Activated T-cell treated with anti-CD3 and anti-CD28 coated beads for 4 hours (primary cell): ENCODE measurements around the gene PODNL1.

Experiments used
- DNase-seq: peaks from one replicate; pipeline ENCODE4 v3.0.0-alpha.2; 2020

PODNL1 gene

DNA sequence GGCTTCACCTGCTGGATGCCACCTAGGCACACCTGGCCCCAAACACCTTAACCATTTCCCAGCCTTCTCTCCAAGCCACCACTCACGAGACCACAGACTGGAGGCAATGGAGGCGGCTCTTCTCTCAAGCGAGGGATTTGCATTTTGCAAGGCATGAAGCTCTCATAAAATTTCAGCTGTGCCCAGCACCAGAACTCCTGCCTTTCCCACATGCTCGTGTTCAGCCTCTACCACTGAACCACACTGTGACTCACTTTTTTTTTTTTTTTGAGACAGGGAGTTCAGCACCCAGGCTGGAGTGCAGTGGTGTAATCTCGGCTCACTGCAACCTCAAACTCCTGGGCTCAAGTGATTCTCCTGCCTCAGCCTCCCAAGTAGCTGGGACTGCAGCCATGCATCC, 50.7 kb downstream of the PODNL1 start:
- no peak for DNase-seq

DNA sequence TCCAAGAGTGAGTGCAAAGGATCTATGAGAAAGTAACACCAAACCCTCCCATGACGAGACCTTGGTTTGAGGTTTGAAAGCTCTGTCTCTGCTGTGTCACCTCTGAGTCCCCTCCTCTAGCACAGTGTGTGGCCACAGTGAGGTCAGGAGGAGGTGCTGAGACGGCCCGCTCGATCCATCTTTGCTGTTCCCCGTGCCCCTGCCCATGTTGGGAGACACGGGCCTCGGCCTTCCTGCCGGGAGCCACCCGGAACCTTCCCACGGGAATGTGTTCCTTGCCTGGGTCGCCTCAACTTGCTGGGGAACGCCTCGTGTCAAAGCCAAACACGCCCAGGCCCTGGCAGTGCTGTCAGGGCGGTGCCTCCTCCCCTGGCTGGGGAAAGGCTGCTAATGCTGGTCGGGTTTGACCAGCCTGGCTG, 51.2 kb downstream of the PODNL1 start:
- DNase-seq = no peak

DNA sequence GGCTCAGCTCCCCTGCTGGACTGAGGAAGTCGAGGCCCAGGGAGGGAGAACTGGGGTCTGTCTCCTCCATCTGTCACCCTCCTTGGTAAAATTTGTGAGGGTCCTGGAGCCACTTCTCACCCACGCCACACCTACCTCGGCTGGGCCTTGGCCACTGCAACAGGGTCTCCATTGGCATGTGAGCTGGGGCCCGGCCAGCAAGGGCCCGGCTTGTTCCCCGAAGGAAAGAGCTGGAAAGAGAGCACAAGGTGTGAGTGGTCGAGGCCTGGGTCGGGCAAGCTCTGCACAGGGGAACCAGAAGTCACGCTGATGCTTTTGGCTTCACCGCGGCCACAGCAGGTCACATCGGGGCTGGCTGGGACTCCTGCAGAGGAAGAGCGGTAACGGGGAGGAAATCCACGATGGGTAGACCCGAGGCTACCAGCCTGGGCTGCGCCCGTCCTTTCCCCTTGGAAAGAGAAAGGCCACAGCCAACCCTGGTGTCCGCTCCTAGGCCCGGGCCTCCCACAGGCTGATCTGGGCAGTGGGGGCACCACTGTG, 52.3 kb downstream of the PODNL1 start:
- DNase-seq = no peak

DNA sequence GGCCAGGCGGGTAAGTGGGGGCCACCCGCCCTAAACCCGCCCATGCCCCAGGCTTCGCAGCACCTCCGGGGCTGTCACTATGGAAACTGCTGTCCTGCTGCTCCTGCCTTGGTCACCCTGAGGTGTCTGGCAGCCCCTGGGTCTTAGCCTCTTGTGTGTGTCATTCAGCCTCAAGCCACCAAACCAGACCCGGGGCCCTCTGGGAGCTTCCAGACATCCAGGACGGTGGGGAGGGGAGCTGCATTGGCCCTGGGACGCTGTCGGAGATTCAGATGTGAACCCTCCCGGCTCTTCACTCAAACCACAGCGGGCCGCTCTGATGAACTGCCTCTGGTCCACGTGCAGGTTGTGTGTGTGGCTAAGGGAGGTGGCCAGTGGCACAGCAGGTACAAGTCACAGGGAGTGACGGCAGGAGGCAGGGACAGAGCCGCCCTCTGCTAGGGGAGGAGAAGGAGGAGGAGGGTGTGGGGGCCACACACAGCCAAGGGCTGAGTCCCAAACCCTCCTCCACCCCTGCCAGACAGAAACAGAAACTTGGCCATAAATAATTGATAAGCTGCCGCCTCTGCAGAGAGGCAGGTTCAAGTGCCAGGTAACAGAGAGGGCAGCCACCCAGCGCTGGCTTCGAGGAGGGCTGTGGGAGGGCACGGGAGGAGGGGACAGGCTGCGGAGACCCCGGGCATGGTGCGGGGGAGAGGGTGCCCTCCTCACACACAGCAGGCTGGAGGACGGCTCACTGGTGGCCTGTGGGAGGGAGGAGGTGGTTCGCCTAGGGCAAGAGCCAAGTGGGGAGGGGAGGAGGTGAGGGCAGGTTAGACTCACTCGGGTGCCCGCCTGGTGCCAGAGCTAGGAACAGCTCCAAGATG, 53.3 kb downstream of the PODNL1 start:
- DNase-seq = no peak

DNA sequence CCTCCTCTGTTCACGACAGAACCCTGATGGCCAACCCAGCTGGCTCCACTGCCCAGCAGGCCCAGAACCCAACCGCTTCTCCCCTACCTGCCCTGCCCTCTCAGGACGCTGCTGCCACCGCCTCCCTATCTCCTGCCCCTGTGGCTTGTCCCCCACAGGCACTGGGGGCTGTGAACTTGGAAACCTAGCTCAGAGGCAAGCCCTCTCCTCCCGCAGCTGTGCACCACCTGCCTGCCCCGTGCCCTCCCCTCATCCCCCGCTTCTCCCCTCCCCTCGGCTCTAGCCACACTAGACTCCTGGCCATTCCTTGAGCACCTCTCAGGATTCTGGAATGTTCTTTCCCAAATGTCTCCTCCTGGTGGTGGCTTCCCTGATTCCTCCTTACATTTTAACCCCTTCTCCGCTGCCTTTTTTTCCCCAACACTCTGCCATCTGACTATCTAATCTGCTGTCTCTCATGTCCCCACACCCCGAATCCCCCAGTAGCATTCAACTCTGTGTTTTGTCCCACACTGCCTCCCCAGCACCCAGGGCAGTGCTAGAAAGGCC, 54.6 kb downstream of the PODNL1 start:
- DNase-seq = no peak

DNA sequence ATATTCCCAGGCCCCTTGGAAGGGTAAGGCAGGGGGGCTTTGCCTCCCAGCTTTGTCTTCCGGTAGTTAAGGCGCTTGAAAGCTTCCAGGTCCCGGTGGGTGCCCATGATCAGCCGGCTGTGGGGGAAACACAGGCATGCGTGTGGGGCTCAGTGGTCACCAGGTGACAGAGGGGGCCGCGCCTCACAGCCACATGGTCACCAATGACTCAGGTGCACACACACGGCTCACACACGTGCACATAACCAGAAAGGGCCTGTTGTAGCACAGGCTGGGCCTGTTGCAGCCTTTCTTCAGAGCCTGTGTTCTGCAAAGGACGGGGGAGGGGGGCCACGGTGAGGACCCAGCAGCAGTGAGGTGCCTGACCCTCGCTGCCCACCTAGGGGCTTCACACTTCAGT, 55.4 kb downstream of the PODNL1 start:
- no peak for DNase-seq

DNA sequence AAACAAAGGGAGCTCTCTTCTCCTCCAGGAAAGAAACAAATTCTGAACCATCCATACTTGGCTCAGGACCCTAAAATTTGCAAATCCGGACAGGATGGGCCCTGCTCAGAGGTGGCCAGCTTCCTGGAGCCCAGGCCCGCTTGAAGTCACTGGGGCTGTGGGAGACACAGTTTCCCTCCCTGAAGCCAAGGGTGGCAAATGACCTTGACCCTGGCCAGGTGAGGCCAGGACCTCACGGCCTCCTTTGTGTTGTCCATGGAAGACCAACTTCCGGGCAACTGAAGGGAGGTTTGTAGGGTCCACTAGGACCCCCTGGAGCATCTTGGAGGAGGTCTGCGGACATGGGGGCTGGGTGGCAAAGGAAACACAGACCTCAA, 55.8 kb downstream of the PODNL1 start:
- DNase-seq = no peak

DNA sequence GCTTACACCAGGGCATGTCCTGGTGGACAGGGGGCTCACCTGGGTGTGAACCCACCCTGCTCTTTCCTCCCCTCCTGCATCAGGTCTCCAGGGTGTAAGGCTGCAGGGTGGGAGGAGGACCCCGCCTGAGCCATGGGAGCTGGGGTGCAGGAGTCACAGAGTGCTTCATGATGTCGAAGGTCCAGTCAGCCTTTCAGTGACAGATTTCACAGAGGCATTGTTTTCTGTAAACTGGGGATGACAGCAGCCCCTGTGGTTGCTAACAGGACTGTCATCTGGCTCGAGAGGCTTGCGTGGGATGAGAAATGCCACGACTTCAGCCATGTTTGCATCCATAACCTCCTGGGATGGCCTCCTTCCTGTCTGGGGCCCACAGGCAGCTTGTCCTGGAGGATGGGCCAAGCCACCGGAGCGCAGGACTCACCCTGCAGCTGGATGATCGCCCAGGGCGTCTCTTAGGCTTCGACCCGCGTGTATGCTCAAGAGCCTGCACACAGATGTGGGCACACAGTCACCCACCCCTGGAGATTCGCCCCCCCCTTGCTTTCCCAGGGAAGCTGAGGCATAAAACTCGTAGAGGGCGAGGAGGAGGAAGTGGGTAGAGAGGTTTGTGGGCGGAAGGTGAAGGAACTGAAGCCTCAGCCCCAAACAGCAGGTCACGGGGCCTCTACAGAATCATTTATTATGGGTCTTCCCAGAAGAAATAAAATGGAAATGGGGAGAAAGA, 56.4 kb downstream of the PODNL1 start:
- no peak for DNase-seq

DNA sequence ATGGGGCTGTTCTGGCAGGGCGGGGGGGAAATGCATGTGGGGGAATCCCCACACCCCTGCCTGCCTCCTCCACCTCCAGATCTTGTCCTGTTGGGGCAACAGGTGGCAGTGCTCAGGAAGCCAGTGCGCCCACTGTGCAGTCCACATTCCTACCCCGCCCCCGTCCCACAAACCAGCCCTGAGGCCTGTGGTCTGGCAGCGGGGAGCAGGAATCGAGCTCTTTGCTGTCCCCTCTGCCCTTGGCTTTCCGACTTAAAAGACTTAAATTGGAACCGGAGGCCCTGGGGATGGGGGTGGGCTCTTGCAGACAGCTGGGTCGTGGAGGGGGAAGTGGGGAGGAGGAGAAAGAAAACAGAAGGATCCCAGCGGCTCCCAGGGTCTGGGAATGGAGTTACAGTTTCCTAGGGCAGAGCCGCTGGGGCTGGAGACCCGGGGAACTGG, 56.9 kb downstream of the PODNL1 start:
- no peak for DNase-seq
